ENCODE results near the gene LMNTD1. TPM values are rescaled to one million over a fixed set of nuclear protein-coding genes. Genes with fewer than 3 reads are reported as not detected.

The LMNTD1 gene, protein sequence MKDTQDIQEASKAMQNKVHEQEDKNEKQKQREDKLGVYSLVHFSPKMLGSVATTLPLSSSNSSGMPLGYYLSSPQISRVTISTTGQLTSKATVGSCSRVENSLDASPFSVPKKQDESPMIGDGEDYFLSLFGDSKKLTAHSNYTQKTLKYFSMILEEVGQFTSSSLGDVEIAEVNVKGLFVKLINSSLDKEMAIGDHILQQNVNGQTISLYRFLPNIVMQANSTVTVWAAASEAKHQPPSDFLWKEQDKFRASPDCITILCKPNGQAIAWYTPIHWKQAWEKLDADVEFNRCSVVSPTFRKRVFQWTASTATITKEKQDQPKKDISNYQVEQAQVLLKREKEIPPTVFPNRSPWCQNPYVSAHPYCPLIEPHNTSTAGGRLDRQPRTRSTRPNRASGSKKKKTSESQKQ
- total RNA-seq (2022; extraction: Qiagen RNA extraction), result not detected in 5 replicates

DNA sequence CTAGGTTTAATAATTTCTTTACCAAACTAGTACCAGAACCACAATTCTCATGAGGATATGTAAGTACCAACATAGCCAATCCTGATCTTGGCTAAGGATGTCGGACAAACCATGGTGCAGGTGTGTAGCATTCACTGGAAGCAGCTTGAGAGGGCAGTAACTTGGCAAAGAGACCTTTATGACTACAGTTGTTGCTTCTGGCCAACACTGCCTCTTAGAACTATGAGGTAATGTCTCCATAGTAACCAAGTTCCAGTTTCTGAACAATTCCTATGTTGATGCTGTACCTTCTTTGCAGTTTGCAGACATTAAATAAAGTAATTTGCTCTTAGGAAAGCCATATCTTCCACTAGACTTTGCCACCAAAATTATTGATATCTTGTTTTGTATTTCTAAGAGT, at the start of gene LMNTD1:
Gene LMNTD1, minus strand, starts transcription at position 186 of the 400 bp plus-strand sequence. CDS start 324 bp downstream, outside the sequence.

